GM23338 (cell line): ENCODE results near the gene HINT1. TPM values are rescaled to one million over a fixed set of nuclear protein-coding genes. Genes with fewer than 3 reads are reported as not detected.

ENCODE experiments used
- ATAC-seq: fragments of 200-7000 bp; cut with Tn5 transposase; 3 replicates; pipeline ENCODE4 v1.9.1; 2020
- DNase-seq: peaks from one replicate; pipeline ENCODE4 v3.0.0-alpha.2; 2015; ENCODE audit warnings: low spot score
- H2AFZ ChIP-seq: fragments of 200-600 bp; sonication (generic); 2 replicates; pipeline ENCODE4 v1.8.0; 2016; ENCODE audit warnings: antibody characterized with exemption, mild to moderate bottlenecking, moderate library complexity
- H3F3A ChIP-seq: fragments of 200-600 bp; sonication (generic); replicated peaks from 2 replicates; pipeline ENCODE4 v1.8.0; 2017; ENCODE audit warnings: antibody characterized with exemption, mixed run types, low read depth
- H3K27ac ChIP-seq: fragments of 200-600 bp; sonication (generic); 2 replicates; pipeline ENCODE4 v1.6.1; 2016; ENCODE audit warnings: low read depth
- H3K27me3 ChIP-seq: fragments of 200-600 bp; sonication (generic); 2 replicates; pipeline ENCODE4 v1.8.0; 2016; ENCODE audit warnings: mild to moderate bottlenecking, mixed run types, moderate library complexity; ENCODE audit not compliant: insufficient read depth
- H3K36me3 ChIP-seq: fragments of 200-600 bp; sonication (generic); 2 replicates; pipeline ENCODE4 v1.8.0; 2016; ENCODE audit warnings: mild to moderate bottlenecking; ENCODE audit not compliant: insufficient read depth
- H3K4me1 ChIP-seq: fragments of 200-600 bp; sonication (generic); 2 replicates; pipeline ENCODE4 v1.8.0; 2016; ENCODE audit warnings: mild to moderate bottlenecking, moderate library complexity; ENCODE audit not compliant: insufficient read depth
- H3K4me2 ChIP-seq: fragments of 200-600 bp; sonication (generic); 2 replicates; pipeline ENCODE4 v1.7.1; 2017; ENCODE audit warnings: mixed run types
- H3K4me3 ChIP-seq: fragments of 200-600 bp; sonication (generic); 2 replicates; pipeline ENCODE4 v1.6.1; 2016; ENCODE audit warnings: mixed run types
- H3K79me2 ChIP-seq: fragments of 200-600 bp; sonication (generic); replicated peaks from 2 replicates; pipeline ENCODE4 v1.8.0; 2017; ENCODE audit warnings: mild to moderate bottlenecking; ENCODE audit not compliant: insufficient read depth
- H3K9me2 ChIP-seq: fragments of 200-600 bp; sonication (generic); 2 replicates; pipeline ENCODE4 v1.8.0; 2017; ENCODE audit not compliant: insufficient read depth
- H4K20me1 ChIP-seq: fragments of 200-600 bp; sonication (generic); replicated peaks from 2 replicates; pipeline ENCODE4 v1.8.0; 2017; ENCODE audit warnings: mild to moderate bottlenecking; ENCODE audit not compliant: insufficient read depth
- H3K27ac Mint-ChIP-seq: 2 replicates; pipeline ENCODE4 v1.8.0; 2020; ENCODE audit warnings: inconsistent platforms, mild to moderate bottlenecking, moderate library complexity, mixed read lengths
- H3K27me3 Mint-ChIP-seq: 3 replicates; pipeline ENCODE4 v1.8.0; 2022; ENCODE audit warnings: low read depth, mild to moderate bottlenecking, moderate library complexity, mixed read lengths, inconsistent platforms; ENCODE audit not compliant: insufficient read depth, poor library complexity
- H3K36me3 Mint-ChIP-seq: 3 replicates; pipeline ENCODE4 v1.8.0; 2021; ENCODE audit warnings: low read depth, mild to moderate bottlenecking, inconsistent platforms, moderate library complexity, mixed read lengths
- H3K4me1 Mint-ChIP-seq: 3 replicates; pipeline ENCODE4 v1.8.0; 2020; ENCODE audit warnings: mild to moderate bottlenecking, inconsistent platforms, mixed read lengths
- H3K4me3 Mint-ChIP-seq: 3 replicates; pipeline ENCODE4 v1.8.0; 2021; ENCODE audit warnings: moderate library complexity, mild to moderate bottlenecking, inconsistent platforms, mixed read lengths
- H3K9me3 Mint-ChIP-seq: 3 replicates; pipeline ENCODE4 v1.8.0; 2020; ENCODE audit warnings: moderate library complexity, mild to moderate bottlenecking, inconsistent platforms, mixed read lengths
- CTCF ChIP-seq, 2 experiments: fragments of 200-600 bp in 1 of 2; sonication (generic) in 1 of 2; conservative IDR thresholded peaks; 2 replicates each; pipeline versions ENCODE4 v1.5.1 to v1.6.1; 2016 to 2017; ENCODE audit warnings: antibody characterized with exemption in 2 of 2, low read depth in 2 of 2, mild to moderate bottlenecking in 2 of 2, moderate library complexity in 1 of 2
- EZH2 ChIP-seq: fragments of 200-600 bp; sonication (generic); IDR thresholded peaks from one replicate; pipeline ENCODE4 v1.8.0; 2017; ENCODE audit warnings: antibody characterized with exemption, mild to moderate bottlenecking, low read depth; ENCODE audit not compliant: unreplicated experiment
- EZH2phosphoT487 ChIP-seq: fragments of 200-600 bp; sonication (generic); IDR thresholded peaks from one replicate; pipeline ENCODE4 v1.8.1; 2018; ENCODE audit warnings: antibody characterized with exemption; ENCODE audit not compliant: unreplicated experiment
- POLR2AphosphoS5 ChIP-seq: IDR thresholded peaks from 2 replicates; pipeline ENCODE4 v1.6.1; 2016; ENCODE audit warnings: antibody characterized with exemption, low read depth
- ZNF114 ChIP-seq: fragments of 250-450 bp; sonication (Bioruptor Pico); IDR thresholded peaks from 2 replicates; pipeline ENCODE4 v1.5.0; 2020; ENCODE audit warnings: mild to moderate bottlenecking, moderate library complexity
- ZNF331 ChIP-seq: fragments of 250-450 bp; sonication (Bioruptor Pico); IDR thresholded peaks from 2 replicates; pipeline ENCODE4 v1.5.0; 2020; ENCODE audit warnings: low read depth, mild to moderate bottlenecking, moderate library complexity
- ZNF462 ChIP-seq: fragments of 250-450 bp; sonication (Bioruptor Pico); IDR thresholded peaks from 2 replicates; pipeline ENCODE4 v1.5.0; 2020; ENCODE audit warnings: mild to moderate bottlenecking, moderate library complexity
- polyA plus RNA-seq: library from polyadenylated mRNA; unstranded; fragments of >200 nt; fragmentation: Nextera tagmentation; extraction: Ambion mirVana; gene quantifications from 2 replicates; pipeline ENCODE4 v1.2.1, GENCODE V29; 2016
- total RNA-seq: library from RNA; depleted of rRNA; stranded (reverse); fragments of >200 nt; shearing (Covaris generic); gene quantifications from 2 replicates; pipeline ENCODE4 v1.2.3, GENCODE V29; 2014

The HINT1 gene
- total and polyA plus RNA-seq, 2 experiments from 2014 or later, result 171 to 687 TPM

DNA sequence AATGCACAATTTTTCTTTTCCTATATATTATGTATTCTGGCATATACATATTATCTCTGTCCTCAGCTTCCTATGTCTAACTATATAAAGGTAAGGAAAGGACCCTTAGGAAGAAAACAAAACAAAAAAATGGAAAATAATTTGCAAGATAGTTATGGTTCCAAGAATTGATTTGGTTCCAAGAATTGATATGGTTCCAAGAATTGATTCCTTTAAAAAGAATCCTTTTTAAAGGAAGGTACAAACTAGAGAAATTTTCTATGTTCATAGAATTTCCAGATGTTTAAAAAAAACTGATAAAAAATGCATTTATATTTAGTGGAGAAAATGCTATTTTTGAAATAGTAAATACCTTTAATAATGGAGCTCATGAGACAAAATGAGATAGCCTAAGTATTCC lies 17.8 kb upstream of the HINT1 start (continued):
- no peak for TF ChIP-seq ZNF462 (CRISPR knock-in tag)
- TF ChIP-seq EZH2phosphoT487, result no peak
- no peak for TF ChIP-seq ZNF331 (CRISPR knock-in tag)
- no peak for TF ChIP-seq CTCF (conservative IDR thresholded peaks at IDR 0.05; ENCODE audit: low read depth in 2 of 2)
- no peak for TF ChIP-seq POLR2AphosphoS5

- Histone ChIP-seq H3K27me3 (no peaks in the 10 kb centered on the region), H4K20me1 (no peaks in the 10 kb centered on the region; the same call in 1 of the 2 replicates), H3K4me2 (no peak overlapping the region), H3K4me3 (no peak overlapping the region), H2AFZ (no peak overlapping the region), H3K79me2 (no peaks in the 10 kb centered on the region), H3F3A (no peaks in the 10 kb centered on the region), H3K36me3 (no peaks in the 10 kb centered on the region), H3K9me2 (no peaks in the 10 kb centered on the region), H3K27ac (no peak overlapping the region), H3K4me1 (no peaks in the 10 kb centered on the region)
- DNase-seq, result no peak
- no peaks in the 10 kb centered on the region for H3K36me3 Mint-ChIP-seq
- no peak for TF ChIP-seq POLR2AphosphoS5
- TF ChIP-seq EZH2, result no peak
- TF ChIP-seq ZNF114, result no peak
- TF ChIP-seq ZNF331 (CRISPR knock-in tag), result no peak
- no peak overlapping the region for H3K27ac Mint-ChIP-seq
- H3K27me3 Mint-ChIP-seq, result peaks cover 2% of the 10 kb centered on the region
- no peak for ATAC-seq
- H3K4me1 Mint-ChIP-seq, result no peaks in the 10 kb centered on the region
- no peak overlapping the region for H3K4me3 Mint-ChIP-seq
- H3K9me3 Mint-ChIP-seq, result no peaks in the 10 kb centered on the region
Measured at GRCh38 chr5:131180407-131180806, 15.4 kb upstream of the HINT1 start.
